ENCODE results near the gene PEX11G.

DNA sequence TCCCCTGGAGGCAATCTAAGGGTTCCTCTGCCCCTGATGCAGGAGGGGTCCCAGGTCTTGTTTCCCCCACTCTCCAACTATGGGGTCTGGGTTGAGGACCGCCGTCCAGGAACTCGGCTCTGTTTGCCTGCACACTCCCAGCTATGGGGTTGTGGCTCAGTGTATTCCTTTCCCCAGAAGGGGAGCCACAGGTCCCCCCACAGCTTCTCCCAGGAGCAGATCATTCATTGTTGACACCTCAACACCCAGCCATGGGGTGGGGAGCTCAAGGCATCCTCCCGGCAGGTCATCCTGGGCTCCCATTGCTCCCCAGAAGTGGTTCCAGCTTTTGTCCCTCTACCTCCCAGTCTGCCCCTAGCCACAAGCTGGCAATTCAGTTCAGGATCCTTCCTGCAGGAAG is 28.0 kb upstream of the PEX11G start:
- TF ChIP-seq, protein P1, sequence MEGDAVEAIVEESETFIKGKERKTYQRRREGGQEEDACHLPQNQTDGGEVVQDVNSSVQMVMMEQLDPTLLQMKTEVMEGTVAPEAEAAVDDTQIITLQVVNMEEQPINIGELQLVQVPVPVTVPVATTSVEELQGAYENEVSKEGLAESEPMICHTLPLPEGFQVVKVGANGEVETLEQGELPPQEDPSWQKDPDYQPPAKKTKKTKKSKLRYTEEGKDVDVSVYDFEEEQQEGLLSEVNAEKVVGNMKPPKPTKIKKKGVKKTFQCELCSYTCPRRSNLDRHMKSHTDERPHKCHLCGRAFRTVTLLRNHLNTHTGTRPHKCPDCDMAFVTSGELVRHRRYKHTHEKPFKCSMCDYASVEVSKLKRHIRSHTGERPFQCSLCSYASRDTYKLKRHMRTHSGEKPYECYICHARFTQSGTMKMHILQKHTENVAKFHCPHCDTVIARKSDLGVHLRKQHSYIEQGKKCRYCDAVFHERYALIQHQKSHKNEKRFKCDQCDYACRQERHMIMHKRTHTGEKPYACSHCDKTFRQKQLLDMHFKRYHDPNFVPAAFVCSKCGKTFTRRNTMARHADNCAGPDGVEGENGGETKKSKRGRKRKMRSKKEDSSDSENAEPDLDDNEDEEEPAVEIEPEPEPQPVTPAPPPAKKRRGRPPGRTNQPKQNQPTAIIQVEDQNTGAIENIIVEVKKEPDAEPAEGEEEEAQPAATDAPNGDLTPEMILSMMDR (IDR thresholded peaks at IDR 0.05; ENCODE audit: extremely low read depth in 1 of 2, insufficient read depth in 1 of 2, low read depth in 1 of 2, low read length in 2 of 2), result no peak
- TF ChIP-seq, protein P2, sequence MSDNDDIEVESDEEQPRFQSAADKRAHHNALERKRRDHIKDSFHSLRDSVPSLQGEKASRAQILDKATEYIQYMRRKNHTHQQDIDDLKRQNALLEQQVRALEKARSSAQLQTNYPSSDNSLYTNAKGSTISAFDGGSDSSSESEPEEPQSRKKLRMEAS (IDR thresholded peaks at IDR 0.05; ENCODE audit: insufficient read depth, insufficient read length), result no peak
- no peak for TF ChIP-seq MYC (IDR thresholded peaks at IDR 0.05; ENCODE audit: low read depth, low read length)
- TF ChIP-seq POLR2AphosphoS5 (IDR thresholded peaks at IDR 0.05; ENCODE audit: insufficient read depth, low read depth, low read length), result no peak
- TF ChIP-seq POLR2A (IDR thresholded peaks at IDR 0.05; ENCODE audit: low read depth, low read length), result no peak
- no peak for TF ChIP-seq EZH2 (IDR thresholded peaks at IDR 0.05; ENCODE audit: borderline replicate concordance, low read depth, low read length, severe bottlenecking)
- no peak for TF ChIP-seq FOS (IDR thresholded peaks at IDR 0.05; ENCODE audit: borderline replicate concordance, insufficient read depth, low read length)
